HG03442 (cell line): ENCODE data around the gene GRIPAP1.

Source experiments
- ATAC-seq: cut with Tn5 transposase; IDR thresholded peaks from one replicate; pipeline ENCODE4 v1.9.1; 2021; ENCODE audit warnings: mild to moderate bottlenecking, moderate library complexity; ENCODE audit not compliant: unreplicated experiment

The GRIPAP1 gene, protein sequence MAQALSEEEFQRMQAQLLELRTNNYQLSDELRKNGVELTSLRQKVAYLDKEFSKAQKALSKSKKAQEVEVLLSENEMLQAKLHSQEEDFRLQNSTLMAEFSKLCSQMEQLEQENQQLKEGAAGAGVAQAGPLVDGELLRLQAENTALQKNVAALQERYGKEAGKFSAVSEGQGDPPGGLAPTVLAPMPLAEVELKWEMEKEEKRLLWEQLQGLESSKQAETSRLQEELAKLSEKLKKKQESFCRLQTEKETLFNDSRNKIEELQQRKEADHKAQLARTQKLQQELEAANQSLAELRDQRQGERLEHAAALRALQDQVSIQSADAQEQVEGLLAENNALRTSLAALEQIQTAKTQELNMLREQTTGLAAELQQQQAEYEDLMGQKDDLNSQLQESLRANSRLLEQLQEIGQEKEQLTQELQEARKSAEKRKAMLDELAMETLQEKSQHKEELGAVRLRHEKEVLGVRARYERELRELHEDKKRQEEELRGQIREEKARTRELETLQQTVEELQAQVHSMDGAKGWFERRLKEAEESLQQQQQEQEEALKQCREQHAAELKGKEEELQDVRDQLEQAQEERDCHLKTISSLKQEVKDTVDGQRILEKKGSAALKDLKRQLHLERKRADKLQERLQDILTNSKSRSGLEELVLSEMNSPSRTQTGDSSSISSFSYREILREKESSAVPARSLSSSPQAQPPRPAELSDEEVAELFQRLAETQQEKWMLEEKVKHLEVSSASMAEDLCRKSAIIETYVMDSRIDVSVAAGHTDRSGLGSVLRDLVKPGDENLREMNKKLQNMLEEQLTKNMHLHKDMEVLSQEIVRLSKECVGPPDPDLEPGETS

DNA sequence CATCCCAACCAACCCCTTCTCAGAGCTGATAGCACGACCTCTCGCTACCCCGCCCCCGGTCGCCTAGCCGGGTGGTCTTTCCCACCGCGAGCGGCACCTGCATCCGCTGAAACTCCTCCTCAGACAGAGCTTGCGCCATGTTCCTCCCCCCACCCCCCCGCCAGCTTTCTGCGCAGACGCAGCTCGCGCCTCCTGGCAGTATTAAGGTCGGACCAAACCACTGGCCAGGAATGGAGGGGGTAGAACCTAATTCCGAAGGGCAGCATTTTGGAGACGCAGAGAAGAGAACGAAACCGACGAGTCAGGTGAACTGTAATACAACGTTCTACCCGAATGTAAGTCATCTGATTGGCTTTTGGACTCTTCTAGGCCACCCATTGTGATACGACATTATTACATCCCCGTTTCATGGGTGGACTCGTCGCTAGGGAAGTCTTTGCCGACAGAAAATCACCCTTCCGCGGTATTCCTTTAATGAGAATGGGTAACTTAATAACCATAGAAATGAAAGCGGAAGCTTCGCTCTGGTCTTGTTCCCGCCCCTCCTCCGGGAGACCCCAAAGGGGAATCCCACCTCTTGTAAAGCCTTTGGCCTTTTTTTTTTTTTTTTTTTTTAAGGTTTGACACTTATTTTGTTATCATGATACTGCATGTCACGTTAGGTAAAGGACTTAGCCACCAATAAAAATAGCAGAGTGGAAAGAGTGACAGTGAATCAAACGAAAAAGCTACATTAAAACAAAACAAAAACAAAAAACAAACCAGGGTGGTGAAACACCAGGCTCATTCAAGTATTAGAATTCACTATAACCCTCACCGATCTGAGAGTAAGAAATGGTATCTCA is at the start of gene GRIPAP1:
Gene GRIPAP1, minus strand, starts transcription at position 174 of the 845 bp plus-strand sequence. Its CDS starts 35 bp downstream, at position 139.
- ATAC-seq = peak; percentile 87

DNA sequence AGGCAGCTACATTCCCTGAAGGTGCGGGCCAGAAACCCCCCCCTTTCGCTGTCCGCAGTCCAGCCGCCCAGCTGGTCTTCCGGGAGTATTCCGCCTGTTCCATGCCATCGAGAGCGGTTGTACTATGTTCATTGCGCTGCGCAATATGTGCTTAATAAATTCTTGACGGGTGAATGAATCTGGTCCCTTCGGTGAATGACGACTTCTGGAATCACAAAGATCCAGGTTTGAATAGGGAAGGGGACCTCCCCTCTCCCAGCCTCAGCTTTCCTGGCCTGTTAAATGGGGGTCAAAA is 41.9 kb upstream of the GRIPAP1 start:
- no peak for ATAC-seq

DNA sequence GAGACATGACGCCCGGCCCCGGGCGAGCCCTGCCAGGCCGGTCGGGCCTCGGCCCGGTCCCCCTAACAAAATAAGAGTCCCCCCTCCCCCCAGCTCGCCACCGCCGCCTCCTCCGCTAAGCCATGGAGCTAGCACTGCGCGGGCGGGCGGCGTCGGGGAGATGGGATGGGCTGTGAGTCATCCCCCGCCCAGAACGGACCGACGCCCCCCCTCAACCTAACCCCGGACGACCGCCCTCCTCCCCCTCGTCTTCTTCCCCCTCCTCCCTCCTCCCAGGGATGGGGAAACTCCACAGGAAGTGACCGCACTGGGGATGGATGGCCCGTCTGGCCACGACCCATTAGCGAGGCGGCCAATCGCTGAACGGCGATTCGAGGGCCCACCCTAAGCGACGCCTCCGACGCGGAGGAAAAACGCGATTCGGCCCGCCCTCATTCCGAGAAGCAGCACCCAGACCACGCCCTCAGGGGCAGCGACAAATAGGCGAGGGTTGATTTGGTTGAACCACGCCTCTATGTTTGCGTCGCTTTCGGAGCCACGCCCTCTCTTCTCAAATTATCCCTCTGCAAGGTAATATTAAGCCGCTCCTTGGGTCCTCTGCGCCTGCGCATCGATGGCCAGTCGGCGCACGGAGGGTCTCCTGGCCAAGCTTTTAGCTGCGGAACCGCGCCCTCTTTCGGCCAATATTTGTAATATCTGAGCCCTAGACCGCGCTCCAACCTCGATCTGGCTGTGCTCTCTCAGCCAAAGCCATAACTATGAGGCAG is 41.3 kb upstream of the GRIPAP1 start, which contains the start of gene TFE3:
Gene TFE3, minus strand, starts transcription at position 138 of the 767 bp plus-strand sequence. Its CDS starts 131 bp downstream, at position 7.
- ATAC-seq = peak; percentile 88

DNA sequence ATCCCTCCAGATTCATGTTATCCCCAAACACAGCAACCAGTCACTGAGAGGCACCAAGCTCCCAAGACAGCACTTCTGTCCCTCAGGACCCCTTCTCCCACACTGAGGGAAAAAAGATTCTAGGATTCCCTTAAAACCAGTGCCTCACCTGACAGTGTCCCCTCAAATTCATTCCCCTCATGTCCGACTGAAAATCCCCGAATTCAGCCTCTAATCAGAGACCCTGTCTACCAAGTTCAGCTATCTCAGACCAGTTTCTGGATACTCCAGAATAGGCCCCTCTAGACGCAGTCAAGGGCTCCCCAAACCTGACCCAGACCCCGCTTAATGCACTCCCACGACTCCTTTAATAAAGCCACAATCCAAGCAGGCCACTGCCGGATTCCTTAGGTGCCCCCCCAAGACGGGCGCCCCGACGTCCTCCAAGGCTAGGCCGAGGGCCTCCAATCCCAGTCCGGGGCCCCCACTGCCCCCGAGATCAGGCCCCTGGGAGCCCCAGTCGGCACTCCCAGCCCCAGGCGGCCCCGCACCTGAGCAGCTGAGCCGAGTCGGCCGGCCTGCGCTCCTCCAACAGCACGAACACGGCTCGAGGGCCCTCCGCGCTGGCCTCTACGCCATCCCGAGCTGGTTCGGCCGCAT is 40.6 kb upstream of the GRIPAP1 start:
- ATAC-seq = no peak

DNA sequence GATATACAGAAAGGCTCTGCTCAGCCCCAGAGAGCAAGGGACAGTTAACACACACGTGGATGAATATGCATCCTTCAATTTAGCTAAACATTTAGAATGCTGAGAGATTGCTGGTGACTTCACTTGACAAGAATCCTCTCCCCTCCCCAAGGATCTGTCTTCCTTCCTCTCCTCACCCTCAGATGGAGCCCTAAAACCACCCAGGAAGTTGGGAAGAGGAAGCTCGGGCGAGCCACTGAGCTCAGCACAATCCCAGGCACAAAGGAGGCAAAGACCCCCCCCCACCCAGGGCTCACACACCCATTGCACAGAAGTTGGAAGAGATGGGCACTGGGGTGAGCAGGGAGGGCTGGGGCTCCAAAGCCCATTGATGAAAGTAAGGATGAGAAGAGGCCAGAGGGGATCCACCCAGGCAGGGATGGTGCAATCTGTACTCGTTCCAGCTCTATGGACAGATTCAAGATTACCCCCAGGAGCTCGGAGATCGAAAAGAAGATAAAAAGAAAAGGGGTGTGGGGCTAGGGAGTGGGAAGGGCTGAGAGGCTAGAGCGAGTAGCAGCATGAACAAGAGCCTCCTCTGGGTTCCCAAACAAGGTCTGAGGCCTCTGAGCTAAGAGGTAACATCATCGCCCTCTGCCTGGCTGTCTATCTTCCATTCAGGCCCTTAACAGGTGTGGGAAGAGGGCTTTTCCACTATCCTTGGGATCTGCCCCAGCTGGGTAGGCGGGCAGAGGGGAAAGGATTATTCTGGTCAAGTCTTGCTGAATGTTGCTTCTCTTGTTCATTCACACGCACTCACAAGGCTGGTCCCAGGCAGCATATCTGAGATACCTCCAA is 39.9 kb upstream of the GRIPAP1 start:
- no peak for ATAC-seq

DNA sequence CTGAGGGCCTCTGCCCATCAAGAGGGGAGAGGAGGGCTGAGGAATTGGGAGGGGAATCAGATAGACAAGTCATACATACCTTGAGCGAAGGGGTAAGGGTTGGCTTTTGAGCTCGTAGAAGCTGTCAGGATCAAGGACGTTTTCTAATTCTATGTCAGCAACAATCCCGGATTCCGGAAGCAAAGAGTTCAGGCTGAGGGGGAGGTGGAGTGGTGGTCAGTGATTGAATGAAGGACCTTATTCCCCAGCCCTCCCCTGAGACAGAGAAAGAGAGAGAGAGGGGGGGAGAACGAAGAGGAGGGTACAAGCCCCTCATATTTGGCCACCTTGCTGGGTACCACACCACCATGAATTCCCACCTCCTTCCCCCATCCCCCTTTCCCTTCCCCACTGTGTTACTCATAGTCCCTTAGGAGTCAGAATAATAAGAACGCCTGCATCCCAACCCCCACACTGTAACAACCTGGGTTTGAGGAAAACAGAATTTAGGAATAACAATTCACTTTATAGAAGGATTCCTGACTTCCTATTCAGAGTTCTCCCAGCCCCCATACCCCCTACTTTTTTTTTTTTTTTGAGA is 38.4 kb upstream of the GRIPAP1 start:
- ATAC-seq = no peak

DNA sequence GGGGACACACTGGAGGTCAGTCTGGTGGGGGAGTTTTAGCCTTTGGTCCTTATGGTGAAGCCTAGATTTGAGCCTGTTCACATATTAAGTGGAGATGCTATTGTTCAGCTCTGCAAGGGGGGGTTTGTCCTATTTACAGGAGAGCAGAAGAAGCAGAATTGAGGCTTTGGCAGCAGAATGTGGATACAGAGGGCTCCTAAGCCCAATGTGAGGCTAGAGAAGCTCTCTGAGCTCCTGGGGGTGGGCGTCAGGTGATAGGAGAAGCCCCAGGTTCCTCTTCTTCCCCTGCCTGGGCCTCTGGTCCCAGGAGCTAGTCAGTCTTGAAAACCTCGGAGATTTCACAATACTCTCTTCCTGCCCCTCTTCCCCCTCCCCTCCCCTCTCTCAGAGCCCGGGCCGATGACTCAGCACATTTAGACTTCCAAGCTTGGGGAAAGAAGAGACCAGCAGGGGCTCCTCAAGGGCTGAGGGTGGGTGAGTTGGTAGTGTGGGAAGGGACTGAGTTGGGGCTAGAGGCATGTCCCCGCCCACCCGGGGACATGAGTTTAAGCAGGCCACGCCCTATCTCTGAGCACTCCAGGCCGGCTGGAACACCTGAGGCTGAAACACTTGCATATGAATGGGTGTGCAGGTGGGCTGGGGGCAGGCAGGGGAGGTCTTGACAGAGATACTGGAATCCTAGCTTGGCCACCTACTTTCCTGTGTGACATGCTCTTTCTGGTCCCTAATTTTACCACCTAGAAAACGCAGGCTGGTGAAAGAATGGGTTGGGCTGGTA is 37.7 kb upstream of the GRIPAP1 start:
- no peak for ATAC-seq

DNA sequence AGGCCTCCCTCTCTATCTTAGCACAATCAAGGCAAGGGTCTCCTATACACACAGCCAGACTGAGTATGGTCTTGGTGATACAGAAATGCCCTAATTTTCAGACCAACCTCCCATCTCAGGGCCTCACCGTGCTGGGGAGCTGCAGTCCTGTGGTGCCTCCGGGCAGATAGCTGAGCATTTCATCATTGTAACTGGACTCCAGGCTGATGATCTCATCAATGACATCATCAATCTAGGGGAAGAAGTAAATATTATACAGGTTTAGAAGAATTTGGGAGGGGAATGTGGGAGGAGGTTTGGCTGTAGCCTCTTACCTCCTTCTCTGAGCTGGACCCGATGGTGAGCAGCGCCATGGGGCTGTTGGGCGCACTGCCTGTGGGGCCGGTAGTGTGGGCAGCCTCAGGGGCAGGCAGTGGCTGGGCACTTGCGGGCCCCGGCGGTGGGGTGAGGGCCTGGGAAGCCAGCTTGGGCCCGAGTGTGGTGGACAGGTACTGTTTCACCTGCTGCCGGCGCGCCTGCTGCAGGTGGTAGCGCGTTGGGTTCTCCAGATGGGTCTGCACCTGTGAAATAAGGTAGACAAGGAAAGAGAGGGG is 35.9 kb upstream of the GRIPAP1 start:
- no peak for ATAC-seq

DNA sequence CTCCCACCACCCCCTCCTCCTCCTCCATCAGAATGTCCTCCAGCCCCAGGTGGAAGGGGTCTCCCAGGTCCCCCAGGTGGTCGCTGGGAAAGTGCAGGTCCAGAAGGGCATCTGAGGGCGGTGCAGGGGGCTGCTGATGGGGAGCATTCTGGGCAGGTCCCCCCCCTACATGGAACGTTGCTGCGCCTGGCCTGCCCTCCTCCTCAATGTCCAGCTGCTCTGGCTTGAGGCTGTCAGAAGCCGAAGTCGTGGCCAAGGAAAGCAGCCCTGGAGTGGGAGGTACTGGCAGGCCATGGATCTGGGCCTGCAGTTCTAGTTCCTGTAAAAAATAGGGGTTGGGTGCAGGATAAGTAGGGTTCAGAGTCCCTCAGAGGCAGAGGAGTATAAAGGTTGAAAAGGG is 28.2 kb upstream of the GRIPAP1 start:
- no peak for ATAC-seq

DNA sequence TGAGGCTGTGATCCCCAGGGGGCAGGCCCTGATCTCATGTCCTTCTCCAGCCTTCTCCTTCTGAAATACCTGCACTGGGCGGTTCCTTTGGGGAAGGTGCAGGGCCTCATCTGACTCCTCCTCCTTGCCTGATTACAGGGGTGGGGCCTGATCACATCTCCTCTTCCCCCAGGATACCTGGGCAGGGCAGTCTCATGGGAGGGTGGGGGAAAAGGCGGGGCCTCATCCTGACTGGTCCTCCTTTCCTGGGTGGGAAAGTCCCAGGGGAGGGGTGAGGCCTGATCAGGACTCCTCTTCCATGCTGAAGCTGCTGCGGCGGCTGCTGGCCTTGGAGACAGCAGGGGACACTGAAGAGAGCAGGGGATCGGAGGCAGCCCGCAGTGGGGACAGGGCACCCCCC is 27.8 kb upstream of the GRIPAP1 start:
- no peak for ATAC-seq

DNA sequence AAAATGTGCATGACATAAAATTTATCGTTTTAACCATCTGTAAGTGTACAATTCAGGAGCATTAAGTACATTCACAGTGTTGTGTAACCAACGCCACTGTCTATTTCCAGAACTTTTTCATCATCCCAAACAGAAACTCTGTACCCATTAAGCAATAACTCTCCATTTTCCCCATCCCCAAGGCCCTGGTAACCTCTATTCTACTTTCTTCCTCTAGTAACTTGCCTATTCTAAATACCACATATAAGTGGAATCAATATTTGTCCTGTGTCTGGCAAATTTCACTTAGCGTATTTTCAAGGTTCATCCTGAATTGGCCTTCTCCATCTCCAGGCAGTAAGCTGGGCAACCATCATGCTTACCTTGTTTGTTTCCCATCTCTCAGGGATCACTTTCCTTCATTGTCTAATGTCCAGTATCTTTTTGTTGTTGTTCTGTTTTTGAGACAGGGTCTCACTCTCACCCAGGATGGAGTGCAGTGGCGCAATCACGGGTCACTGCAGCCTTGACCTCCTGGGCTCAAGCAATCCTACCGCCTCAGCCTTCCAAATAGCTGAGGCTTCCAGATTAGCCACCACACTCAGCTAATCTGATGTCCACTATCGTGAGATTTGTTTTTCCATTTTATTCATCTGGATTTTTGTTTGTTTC is 17.7 kb upstream of the GRIPAP1 start:
- no peak for ATAC-seq

DNA sequence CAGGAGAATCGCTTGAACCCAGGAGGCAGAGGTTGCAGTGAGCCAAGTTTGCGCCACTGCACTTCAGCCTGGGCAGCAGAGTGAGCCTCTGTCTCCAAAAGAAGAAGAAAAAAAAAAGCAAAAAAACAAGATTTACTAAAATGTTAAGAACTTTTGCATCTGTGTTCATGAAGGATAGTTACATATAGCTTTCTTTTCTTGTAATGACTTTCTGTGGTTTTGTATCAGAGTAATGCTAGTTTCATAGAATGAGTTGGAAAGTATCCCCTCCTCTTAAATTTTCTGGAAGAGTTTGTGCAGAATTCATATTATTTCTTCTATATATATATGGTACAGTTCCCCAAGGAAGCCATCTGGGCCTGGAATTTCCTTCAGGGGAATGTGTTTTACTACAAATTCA is 17.0 kb upstream of the GRIPAP1 start:
- ATAC-seq = no peak

DNA sequence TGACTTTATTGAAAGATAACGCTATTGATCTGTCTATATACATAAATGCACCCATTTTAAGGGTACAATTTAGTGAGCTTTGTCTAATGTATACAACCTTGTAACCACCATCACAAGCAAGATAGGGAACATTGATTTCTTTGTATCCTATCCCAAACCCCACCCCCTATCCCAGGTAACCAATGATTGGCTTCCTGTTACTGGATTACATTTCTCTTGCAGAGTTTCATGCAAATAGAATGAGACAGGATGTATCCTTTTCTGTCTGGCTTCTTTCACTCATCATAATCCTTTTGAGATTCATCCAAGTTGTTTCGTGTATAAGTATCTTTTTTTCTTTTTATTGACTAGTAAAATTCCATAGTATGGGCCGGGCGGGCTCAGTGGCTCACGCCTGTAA is 1.6 kb upstream of the GRIPAP1 start:
- no peak for ATAC-seq

DNA sequence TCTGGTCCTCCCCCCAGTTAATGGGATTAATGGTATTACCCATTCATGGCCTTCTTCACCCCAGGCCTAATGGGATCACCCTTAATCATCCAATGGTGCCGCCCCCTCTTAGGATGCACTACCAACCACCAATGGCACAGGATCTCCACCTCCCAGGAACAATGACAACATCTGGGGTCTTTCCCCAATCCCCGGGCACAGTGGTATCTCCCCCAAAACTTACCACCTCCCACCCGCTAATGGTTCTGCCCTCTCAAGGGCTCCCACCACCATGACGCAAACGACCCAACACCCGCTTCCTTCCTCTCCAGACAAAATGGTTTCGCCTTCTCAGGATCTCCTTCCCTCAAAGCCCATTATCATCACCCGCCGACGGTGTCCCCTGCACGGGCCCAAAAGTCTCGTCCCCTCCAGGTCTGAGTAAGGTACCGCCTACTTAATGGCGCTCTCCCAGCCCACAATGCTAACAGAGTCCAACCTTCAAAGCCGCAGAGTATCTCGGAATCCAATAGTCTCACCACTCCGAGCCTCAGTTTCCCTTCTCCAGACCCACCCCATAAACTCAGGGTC is 458 bp downstream of the GRIPAP1 start:
- ATAC-seq = peak; percentile 25

DNA sequence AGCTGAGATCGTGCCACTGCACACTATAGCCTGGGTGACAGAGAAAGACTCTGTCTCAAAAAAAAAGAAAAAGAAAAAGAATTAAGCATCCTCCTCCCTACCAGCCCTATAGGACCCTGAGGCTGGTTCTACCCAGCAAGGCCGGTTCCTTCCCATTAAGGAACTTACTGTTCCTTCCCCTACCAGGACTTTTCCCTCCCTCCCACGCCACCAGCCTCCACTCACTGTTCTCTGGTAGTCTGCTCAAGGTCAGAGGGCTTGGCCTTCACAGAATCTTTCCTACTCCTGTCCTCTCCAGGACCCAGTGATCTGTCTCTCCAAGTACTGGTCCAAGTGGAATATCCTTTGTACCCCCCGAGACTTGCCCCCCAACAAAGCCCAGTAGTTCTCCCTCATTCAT is 1.4 kb downstream of the GRIPAP1 start:
- ATAC-seq = no peak

DNA sequence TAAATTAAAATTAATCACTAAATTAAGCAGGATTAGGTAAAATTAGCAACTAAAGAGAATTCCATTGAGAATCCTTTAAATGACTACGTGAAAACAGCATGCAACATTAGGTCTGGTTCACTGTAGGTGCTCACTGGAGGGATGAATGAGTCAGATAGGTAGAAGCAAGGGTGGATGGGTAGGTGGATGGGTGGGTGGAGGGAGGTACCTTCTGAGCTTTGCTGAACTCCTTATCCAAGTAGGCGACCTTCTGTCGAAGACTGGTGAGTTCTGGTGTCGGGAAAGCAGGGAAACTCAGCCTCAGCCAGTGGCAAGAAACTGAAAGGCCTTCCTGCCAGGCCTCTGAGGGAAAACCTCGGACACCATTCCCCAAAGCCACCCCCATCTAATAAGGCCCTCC is 3.0 kb downstream of the GRIPAP1 start:
- ATAC-seq = no peak

DNA sequence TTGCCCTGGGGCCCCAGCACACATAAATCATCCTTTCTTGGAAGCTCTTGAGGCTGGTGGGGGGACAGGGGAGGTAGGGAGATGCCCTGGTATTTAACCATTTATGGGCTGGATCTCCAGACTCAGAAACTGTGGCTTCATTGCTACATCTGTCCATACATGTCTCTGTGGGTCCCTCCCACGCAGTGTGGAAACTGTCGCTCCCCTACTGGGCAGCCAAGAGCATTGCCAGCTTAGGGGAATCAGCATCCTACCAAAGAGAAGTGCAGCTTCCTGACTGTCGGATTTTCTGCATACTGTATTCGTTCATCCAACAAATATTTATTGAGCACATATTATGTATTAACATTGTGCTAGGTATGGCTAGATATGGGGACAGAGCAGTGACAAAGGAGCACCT is 3.7 kb downstream of the GRIPAP1 start:
- ATAC-seq = no peak
